Tibial artery (tissue), 4 donors: ENCODE measurements around the gene CELSR3.

Source experiments
- DNase-seq, 2 donors: peaks; one replicate each; pipeline ENCODE4 v3.0.0-alpha.2; 2019
- H3K27ac ChIP-seq, 2 donors: fragments of 200-600 bp; sonication (generic) in 1 of 2; 1 replicate in 1 of 2; 2 replicates in 1 of 2; pipeline ENCODE4 v1.5.1; 2018 to 2019; ENCODE audit warnings: mild to moderate bottlenecking in 1 of 2
- H3K27me3 ChIP-seq, 2 donors: fragments of 200-600 bp; sonication (generic) in 1 of 2; one replicate each; pipeline versions ENCODE4 v1.5.1 to v1.6.0; 2016 to 2019
- H3K36me3 ChIP-seq, 3 donors: fragments of 200-600 bp; sonication (generic) in 2 of 3; one replicate each; pipeline ENCODE4 v1.5.1; 2016 to 2019; ENCODE audit warnings: mild to moderate bottlenecking in 2 of 3
- H3K4me1 ChIP-seq, 4 donors: fragments of 200-600 bp; sonication (generic) in 2 of 4; 1 replicate in 3 of 4; 2 replicates in 1 of 4; pipeline ENCODE4 v1.5.1; 2016 to 2019
- H3K4me3 ChIP-seq, 2 donors: fragments of 200-600 bp; sonication (generic) in 1 of 2; 1 replicate in 1 of 2; 2 replicates in 1 of 2; pipeline ENCODE4 v1.5.1; 2018 to 2019; ENCODE audit warnings: mild to moderate bottlenecking in 2 of 2
- H3K9me3 ChIP-seq, 3 donors: fragments of 200-600 bp; sonication (generic) in 1 of 3; one replicate each; pipeline ENCODE4 v1.5.1; 2016 to 2019
- intact Hi-C: fragments of 100-400 bp; cut with DNase I; formaldehyde crosslinking; loops from one replicate; pipeline ENCODE4 v1.15.0; 2023; ENCODE audit warnings: low total_unique reads
- TF ChIP-seq, protein P1 (sequence below), 2 experiments: fragments of 200-600 bp in 1 of 2; fragments of 450-650 bp in 1 of 2; IDR thresholded peaks; one replicate each; pipeline ENCODE4 v1.5.1; 2017 to 2019; ENCODE audit warnings: antibody characterized with exemption in 2 of 2, mild to moderate bottlenecking in 1 of 2, moderate library complexity in 1 of 2

The CELSR3 gene

DNA sequence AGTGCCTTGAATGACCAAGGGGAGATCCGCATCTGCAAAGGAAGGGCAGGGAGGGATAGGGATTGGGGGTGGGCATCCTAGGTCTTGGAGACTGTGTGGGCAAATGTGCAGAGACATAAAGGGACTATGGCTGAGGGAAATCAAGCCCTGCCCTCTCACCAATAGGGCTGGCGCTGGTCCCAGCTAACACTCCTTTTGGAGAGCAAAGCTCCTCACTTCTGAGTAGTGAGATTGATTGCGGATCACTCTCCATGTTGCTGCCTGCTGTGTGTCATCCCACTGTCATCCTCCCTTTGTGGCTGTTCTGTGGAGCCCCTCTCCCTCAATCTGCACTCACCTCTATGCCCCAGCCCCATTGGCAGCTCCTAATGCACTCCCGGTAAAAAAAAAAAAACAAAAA lies 2.2 kb upstream of the CELSR3 start:
- DNase-seq, result no peak
- Histone ChIP-seq H3K36me3 (peaks cover 0 to 9% (median 5%) of the 10 kb centered on the region in 3 donors), H3K27me3 (peaks cover 0 to 13% of the 10 kb centered on the region in 2 donors), H3K4me3 (no peak overlapping the region), H3K27ac (peak overlapping the region in 1 of 2 donors; percentile 86), H3K4me1 (peaks cover 0 to 32% (median 18%) of the 10 kb centered on the region in 4 donors), H3K9me3 (no peaks in the 10 kb centered on the region)
- intact Hi-C loops, result no loop called here
- TF ChIP-seq, protein P1, sequence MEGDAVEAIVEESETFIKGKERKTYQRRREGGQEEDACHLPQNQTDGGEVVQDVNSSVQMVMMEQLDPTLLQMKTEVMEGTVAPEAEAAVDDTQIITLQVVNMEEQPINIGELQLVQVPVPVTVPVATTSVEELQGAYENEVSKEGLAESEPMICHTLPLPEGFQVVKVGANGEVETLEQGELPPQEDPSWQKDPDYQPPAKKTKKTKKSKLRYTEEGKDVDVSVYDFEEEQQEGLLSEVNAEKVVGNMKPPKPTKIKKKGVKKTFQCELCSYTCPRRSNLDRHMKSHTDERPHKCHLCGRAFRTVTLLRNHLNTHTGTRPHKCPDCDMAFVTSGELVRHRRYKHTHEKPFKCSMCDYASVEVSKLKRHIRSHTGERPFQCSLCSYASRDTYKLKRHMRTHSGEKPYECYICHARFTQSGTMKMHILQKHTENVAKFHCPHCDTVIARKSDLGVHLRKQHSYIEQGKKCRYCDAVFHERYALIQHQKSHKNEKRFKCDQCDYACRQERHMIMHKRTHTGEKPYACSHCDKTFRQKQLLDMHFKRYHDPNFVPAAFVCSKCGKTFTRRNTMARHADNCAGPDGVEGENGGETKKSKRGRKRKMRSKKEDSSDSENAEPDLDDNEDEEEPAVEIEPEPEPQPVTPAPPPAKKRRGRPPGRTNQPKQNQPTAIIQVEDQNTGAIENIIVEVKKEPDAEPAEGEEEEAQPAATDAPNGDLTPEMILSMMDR (IDR thresholded peaks at IDR 0.05), result no peak

DNA sequence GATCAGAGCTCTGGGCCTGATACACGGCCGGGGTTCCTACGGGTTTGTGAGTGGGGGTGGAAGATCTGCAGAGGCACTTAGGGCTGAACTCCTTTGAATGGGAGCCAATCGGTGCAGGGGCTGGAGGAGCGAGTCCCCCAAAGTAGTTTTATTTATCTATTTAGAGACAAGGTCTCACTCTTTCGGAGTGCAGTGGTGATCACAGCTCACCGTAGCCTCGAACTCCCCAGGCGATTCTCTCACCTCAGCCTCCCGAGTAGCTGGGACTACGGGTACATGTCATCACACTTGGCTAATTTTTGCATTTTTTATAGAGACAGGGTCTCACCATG lies 1.6 kb upstream of the CELSR3 start:
- intact Hi-C loops, result no loop called here
- Histone ChIP-seq H3K9me3 (no peaks in the 10 kb centered on the region), H3K27ac (peak overlapping the region; percentile 85 to 86), H3K27me3 (peaks cover 0 to 13% of the 10 kb centered on the region in 2 donors), H3K36me3 (peaks cover 0 to 9% (median 5%) of the 10 kb centered on the region in 3 donors), H3K4me3 (peak overlapping the region; percentile 52 to 56), H3K4me1 (peaks cover 0 to 32% (median 18%) of the 10 kb centered on the region in 4 donors)
- DNase-seq, result no peak
- TF ChIP-seq, protein P1 (IDR thresholded peaks at IDR 0.05), result no peak

DNA sequence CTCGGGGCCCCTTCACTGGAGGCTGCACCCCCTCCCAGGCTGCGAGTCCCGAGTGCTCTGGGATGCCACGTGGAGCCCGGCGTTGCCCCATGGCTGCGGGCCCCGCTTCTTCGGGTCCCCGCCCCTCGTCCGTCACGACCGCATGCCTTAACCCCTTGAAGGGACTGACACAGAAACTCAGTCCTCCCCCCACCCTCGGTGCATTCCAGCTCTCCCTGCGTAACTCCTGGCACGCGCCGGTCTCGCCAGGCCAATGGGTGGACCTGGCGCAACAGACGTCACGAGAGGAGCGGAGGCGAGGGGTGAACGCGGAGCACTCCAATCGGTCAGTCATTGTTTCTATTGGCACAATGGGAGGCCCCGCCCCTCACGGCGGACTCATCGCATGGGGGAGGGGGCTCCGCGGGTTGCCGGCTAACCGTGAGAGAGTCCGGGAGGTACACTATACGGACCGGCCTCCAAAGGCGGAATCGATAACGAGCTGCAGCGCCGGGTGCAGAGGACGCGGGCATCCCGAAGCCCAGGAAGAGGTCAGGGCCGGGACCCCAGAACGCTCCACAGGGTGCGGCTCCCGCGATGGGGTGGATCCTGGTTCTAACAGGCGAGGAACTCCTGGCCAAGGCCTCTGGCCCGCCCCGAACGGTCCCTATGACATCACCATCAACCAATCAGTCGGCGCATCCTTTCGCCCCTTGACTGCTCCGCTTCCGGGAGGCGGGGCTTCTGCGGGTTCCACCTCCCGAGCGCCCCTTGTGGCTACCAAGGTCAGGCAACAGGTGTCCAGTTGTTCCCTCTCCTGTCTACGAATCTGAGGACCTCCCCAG lies 1.0 kb upstream of the CELSR3 start:
- TF ChIP-seq, protein P1 (IDR thresholded peaks at IDR 0.05), result peak; percentile 60 to 69
- Histone ChIP-seq H3K36me3 (peaks cover 0 to 9% (median 5%) of the 10 kb centered on the region in 3 donors), H3K4me3 (peak overlapping the region; percentile 52 to 56), H3K4me1 (peaks cover 0 to 32% (median 18%) of the 10 kb centered on the region in 4 donors), H3K27me3 (peaks cover 0 to 13% of the 10 kb centered on the region in 2 donors), H3K9me3 (no peaks in the 10 kb centered on the region), H3K27ac (peak overlapping the region; percentile 85 to 86)
- intact Hi-C loops, result no loop called here
- peak; percentile 91 to 98 for DNase-seq

DNA sequence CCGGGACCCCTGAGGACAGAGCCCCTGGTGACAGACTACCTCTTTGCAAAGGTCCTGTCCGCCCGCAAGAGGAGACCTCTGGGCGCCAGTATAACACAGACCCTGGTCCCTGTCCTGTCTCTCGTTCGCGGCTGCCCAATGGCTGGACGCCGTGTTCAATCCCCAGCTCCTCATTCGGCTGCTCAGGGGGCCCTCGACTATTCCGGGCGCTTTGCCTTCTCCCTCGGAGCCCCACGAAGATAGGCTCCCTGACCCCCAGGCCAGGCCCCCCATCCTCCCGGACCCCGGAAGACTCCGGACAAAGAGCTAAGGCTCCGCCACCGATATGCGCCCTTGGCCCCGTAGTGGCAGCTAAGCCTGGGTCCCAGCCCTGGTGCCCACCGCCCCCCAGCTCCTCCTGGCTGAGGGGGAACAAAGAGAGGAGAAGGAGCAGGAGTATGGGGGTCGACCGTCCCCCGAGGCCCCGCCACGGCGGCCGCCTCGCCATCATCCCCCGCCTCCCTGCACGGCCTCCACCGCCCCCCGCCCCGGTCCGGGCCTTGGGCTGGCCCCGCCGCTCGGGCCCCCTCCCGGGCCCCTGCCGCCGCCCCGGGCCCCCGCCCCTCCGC lies 437 bp downstream of the CELSR3 start:
- peak overlapping the region; percentile 52 to 56 for H3K4me3 ChIP-seq
- no peaks in the 10 kb centered on the region for H3K9me3 ChIP-seq
- H3K27ac ChIP-seq, result peak overlapping the region in 1 of 2 donors; percentile 85
- intact Hi-C loops, result no loop called here
- peaks cover 0 to 32% (median 18%) of the 10 kb centered on the region in 4 donors for H3K4me1 ChIP-seq
- peaks cover 0 to 13% of the 10 kb centered on the region in 2 donors for H3K27me3 ChIP-seq
- DNase-seq, result no peak
- peaks cover 0 to 9% (median 5%) of the 10 kb centered on the region in 3 donors for H3K36me3 ChIP-seq
- TF ChIP-seq, protein P1 (IDR thresholded peaks at IDR 0.05), result no peak

DNA sequence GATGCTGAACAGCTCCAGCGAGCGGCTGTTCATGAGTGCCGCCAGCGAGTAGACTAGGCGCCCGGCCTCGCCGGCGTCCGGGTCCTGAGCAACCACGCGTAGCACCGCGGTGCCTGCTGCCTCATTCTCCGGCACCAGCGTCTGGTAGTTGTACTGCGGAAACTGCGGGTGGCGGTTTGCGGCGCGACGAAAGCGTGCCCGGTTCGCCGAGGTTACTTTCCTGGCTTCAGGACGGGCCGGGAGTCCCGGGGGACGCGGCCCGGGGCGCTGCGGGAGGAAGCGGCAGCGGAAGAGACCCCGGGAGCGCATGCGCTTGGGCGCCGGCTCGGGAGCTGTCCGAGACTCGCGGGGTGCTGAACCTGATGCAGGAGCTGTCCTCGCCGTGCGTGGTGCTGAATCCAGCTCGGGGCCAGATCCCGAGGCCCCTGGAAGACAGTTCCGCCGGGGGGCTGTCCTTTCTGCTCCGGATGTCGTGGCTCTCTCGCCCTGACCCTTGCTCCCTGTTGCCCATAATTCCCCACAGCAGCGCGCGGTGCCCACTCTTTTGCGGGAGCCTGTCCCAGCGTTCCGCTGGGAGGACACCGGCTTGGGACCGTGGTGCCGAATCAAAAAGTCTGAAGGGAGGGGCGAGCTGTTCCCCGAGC lies 1.1 kb downstream of the CELSR3 start:
- peak in 1 of 2 donors; percentile 52 for DNase-seq
- H3K4me3 ChIP-seq, result peak overlapping the region; percentile 25 to 45
- H3K27me3 ChIP-seq, result peaks cover 0 to 13% of the 10 kb centered on the region in 2 donors
- no peak overlapping the region for H3K27ac ChIP-seq
- H3K4me1 ChIP-seq, result peaks cover 0 to 37% (median 21%) of the 10 kb centered on the region in 4 donors
- intact Hi-C loops, result no loop called here
- TF ChIP-seq, protein P1 (IDR thresholded peaks at IDR 0.05), result no peak
- no peaks in the 10 kb centered on the region for H3K9me3 ChIP-seq
- peaks cover 0 to 6% (median 2%) of the 10 kb centered on the region in 3 donors for H3K36me3 ChIP-seq
